ENCODE measurements around the gene NPR2.

The NPR2 gene

GRCh38 chr9:35791297-35791921, at the start of gene NPR2:
NPR2 (plus strand) TSS chr9:35791591; CDS start chr9:35792409, 818 bp downstream.
- no peak for DNase-seq (ENCODE audit: low spot score)

DNA sequence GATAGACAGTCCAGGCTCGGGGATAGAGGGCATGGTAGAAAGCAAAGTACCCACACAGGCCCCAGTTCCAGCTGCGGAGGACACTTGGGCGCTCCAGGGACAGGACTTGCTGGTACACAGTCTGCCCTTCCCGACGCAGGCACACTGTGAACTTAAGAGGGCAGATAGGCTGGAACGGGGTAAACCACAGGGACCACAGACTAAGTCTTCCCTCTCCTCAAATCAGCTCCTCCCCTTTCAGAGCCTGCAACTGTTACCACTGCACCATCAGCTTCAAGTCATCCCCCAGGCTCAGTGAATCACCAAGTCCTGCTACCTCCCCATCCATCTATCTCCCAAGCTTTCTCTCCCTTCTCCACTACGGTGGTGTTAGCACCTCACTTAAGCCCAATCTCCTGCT, 49.7 kb upstream of the NPR2 start:
- DNase-seq (ENCODE audit: low spot score), result no peak

GRCh38 chr9:35743452-35743851, 47.9 kb upstream of the NPR2 start:
- DNase-seq (ENCODE audit: low spot score), result no peak

- DNase-seq (ENCODE audit: low spot score), result no peak
Observed at GRCh38 chr9:35743880-35744518, 47.4 kb upstream of the NPR2 start.

- DNase-seq (ENCODE audit: low spot score), result no peak
Observed at GRCh38 chr9:35745569-35745968, 45.8 kb upstream of the NPR2 start.

- no peak for DNase-seq (ENCODE audit: low spot score)
Observed at GRCh38 chr9:35746583-35746982, 44.8 kb upstream of the NPR2 start.

GRCh38 chr9:35748242-35748857, 43.0 kb upstream of the NPR2 start:
- no peak for DNase-seq (ENCODE audit: low spot score)

GRCh38 chr9:35748858-35749514, 42.4 kb upstream of the NPR2 start, which contains the start of the genes GBA2 and RGP1:
GBA2 (minus strand) TSS chr9:35749228; CDS start chr9:35748704, 524 bp downstream.
RGP1 (plus strand) TSS chr9:35749287; CDS start chr9:35749756, 469 bp downstream.
- DNase-seq (ENCODE audit: low spot score), result peak; percentile 69

DNA sequence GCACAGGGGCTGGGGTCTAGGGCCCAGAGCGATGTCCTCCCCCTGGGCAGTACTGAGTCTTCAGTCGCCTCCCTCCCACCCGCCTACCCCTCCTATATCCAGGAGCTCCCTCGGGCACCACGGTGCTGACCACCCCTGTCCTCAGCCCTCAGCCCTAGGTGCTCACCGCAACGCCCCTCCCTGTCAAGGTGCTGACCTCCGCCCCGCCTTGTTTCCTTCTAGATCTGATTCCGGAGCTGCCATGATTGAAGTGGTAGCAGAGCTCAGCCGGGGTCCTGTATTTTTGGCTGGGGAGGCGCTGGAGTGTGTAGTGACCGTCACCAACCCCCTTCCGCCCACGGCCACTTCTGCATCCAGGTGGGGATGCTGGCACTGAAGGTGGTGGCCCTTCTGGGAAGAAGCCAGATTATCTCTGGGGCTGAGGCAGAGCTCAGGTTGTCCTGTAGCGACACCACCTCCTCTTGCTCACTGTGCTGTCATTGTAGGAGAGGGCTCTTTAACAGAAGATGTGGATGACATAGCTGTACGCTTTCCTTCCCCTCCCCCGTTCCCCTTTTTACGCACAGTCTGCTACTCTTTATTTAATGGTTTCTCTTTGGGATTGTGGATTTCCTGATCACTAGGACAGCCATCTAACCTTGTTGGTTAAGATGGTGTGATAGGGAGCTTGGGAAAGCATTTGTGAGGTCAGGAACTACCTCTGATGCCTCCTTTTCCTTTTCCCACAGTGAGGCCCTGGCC, 41.7 kb upstream of the NPR2 start:
- DNase-seq (ENCODE audit: low spot score), result peak; percentile 39

GRCh38 chr9:35750256-35750531, 41.2 kb upstream of the NPR2 start:
- DNase-seq (ENCODE audit: low spot score), result no peak

DNA sequence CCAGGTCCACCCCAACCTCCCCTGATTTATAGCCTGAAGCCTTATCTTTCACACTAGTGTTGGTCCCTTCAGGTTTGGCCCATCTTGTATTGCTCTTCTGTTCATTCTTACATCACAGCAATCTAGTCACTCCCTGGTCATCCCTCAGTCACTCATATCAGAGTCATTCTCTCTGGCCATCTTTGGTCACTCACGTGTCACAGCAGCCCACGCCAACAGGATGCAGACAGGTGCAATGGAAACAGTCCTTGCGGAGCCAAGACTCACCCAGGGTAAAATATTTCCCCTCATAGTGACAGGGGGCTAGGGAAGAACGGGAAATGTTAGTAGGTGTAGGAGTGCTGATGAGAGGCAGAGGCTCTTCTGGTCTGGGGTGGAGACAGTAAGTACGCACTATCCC, 37.9 kb upstream of the NPR2 start:
- DNase-seq (ENCODE audit: low spot score), result no peak

GRCh38 chr9:35754264-35754663, 37.1 kb upstream of the NPR2 start, which contains the start of gene MSMP:
MSMP (minus strand) TSS chr9:35754276; CDS start chr9:35754129, 147 bp downstream.
- DNase-seq (ENCODE audit: low spot score), result no peak

DNA sequence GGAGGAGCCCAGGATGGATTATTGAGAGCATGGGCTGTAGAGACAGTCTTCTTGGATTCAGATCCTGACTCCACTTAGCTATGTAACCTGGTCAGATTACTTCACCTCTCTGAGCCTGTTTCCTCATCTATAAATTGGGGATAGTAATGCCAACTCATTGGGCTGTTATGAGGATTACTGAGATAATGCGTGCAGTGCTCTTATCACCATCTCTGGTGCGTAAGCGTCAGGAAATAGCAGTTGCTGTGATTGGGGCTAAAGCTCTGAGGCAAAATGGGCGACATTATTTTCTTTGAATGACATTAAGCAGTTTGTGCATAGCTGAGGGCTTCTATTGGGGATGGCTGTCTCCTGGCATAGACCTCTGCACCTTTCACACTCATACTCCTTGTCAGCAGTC, 36.3 kb upstream of the NPR2 start:
- no peak for DNase-seq (ENCODE audit: low spot score)

- peak; percentile 80 for DNase-seq (ENCODE audit: low spot score)
Observed at GRCh38 chr9:35756275-35757225, 34.8 kb upstream of the NPR2 start.

DNA sequence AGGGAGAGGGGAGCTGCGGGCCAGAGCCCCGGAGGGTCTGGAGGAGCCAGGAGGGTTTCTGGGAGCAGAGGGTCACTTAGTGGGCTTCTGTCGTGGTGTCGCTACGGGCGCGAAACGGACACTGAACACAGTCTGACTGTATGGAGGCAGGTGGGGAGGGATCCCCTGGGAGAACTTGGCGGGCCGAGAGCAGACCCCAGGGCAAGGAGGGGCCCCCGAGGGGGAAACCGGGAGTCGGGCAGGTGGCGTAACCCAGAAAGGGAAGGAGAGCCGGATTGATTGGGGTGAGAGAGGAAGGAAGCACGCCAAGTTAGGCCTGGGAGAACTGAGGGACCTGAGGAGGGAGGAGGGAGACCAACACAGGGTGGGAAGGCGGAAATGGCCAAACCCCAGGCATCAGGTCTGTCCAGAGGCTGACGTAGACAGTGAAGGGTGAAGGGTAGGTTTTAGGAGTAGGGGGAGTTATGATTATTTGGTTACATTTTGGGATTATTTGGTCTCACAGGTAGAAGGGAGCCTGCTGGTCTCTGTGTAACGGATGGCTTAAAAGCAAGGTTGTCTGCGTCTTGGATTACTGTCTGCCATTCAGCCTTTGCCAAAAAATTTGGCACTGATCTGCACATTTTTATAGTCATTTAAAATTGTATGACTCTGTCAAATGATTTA, 34.0 kb upstream of the NPR2 start:
- DNase-seq (ENCODE audit: low spot score), result peak; percentile 40

DNA sequence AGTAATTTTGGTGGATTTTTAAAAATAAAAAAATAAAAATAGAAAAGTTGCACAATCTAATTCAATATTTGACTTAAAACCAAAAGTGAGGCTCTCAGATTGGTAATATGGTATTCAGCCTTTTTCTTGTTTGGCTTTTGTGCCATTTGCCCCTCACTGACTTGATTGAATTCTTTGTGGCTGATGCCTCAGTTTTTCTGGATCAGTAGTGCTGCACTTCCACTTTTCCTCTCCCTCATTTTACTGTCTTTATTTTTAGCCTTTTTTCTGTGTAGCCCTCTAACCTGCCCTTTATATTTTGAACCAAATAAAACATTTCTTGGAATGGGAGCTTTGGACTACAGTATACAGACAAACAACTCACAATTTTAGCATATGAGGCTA, 33.5 kb upstream of the NPR2 start:
- no peak for DNase-seq (ENCODE audit: low spot score)

DNA sequence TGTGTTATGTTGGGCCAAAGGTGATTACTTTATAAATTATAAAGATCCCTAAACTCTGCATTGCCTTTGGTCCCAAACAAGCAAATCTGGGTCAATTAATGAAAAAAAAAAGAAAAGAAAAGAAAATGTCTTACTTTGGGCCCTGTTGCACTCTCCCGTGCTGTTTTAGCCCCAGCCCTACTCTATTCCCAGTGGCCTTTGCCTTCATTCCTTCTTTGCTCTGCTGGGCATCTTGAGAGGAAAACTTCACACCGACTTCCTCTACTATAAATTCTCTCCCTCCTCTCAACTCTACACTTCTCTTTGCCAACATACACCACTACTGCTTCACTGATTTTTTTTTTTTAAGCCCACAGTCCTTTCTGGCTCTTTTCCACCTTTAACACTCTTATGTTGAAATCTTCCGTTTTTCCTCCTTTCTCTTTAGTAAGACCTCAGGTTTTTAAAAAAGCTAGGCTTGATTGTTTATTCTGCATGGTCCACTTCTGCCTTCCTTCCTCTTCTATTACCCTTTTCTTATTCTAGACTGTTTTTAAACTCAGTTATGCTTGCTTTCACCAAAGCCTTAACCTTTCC, 32.8 kb upstream of the NPR2 start:
- no peak for DNase-seq (ENCODE audit: low spot score)

DNA sequence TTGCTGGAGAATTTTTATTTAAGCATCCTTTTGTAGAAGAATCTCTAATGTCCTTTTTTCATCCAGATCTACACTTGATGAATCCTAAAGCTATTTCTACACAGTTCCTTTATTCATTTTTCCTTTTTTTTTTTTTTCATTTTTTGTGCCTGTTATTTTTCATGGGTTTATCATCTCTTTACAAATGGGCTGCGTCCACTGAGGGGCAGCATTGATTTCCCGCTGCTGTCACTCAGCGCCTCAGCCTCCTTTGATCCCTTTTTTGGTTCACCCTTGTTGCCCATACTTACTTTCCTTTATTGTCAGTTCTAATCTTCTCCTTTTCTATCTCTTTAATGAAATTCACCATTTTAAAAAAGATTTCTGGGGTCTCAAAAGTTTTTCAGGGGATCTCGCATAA, 31.6 kb upstream of the NPR2 start:
- DNase-seq (ENCODE audit: low spot score), result no peak

GRCh38 chr9:35760651-35761050, 30.7 kb upstream of the NPR2 start:
- no peak for DNase-seq (ENCODE audit: low spot score)

DNA sequence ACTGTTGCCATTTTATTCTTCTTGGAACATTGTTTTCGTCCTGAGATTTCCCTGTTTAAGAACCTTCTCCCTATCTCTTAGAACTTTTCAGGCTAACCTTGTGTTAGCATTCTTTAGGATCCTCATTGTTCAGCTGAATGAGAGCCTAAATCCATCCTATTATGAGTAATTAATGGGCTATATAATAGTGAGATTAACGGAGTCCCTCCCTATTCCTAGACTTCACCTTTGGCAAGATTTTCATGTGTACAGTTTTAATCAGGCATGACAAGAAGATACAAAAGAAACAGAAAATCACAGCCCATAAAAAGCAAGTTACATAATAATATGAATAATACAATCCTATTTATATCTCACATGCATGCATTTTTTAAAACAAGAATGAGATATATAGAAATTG, 28.2 kb upstream of the NPR2 start:
- no peak for DNase-seq (ENCODE audit: low spot score)
